Muscle of arm (tissue), 14 donors: Measurements from ENCODE around the gene LRP5. TPM values are rescaled to one million over a fixed set of nuclear protein-coding genes. Genes with fewer than 3 reads are reported as not detected.

Experiments used
- DNase-seq: peaks from one replicate; pipeline ENCODE4 v3.0.0-alpha.2; 2013
- long read RNA-seq, 11 donors: transcript quantifications; one replicate each; lab custom pipeline, GENCODE V29; 2026
- polyA plus RNA-seq, 12 donors: library from polyadenylated mRNA; unstranded; fragments of 120-200 nt; gene quantifications; one replicate each; pipeline ENCODE4 v1.2.1, GENCODE V29; 2013; ENCODE audit not compliant: insufficient read length in 12 of 12

LRP5 gene
- polyA plus RNA-seq: 10 to 100 TPM in 11 of 12 donors, not detected in 1; 33.3 to 88.3 (median 44.0) TPM
- long read RNA-seq, donor 1, full-length matches to known transcripts: 5 of 16 reads
- long read RNA-seq, donor 1, partial matches to known transcripts: 11 of 16 reads
- long read RNA-seq, donor 1, other reads (novel, unspliced or antisense): 0 of 16 reads
- long read RNA-seq, donor 2, full-length matches to known transcripts: 1 of 10 reads
- long read RNA-seq, donor 2, partial matches to known transcripts: 9 of 10 reads
- long read RNA-seq, donor 2, other reads (novel, unspliced or antisense): 0 of 10 reads
- long read RNA-seq, donor 3, full-length matches to known transcripts: 1 of 1 reads
- long read RNA-seq, donor 3, partial matches to known transcripts: 0 of 1 reads
- long read RNA-seq, donor 3, other reads (novel, unspliced or antisense): 0 of 1 reads
- long read RNA-seq, donor 4, full-length matches to known transcripts: 1 of 1 reads
- long read RNA-seq, donor 4, partial matches to known transcripts: 0 of 1 reads
- long read RNA-seq, donor 4, other reads (novel, unspliced or antisense): 0 of 1 reads
- long read RNA-seq, donor 5: 0 reads
- long read RNA-seq, donor 6, full-length matches to known transcripts: 4 of 12 reads
- long read RNA-seq, donor 6, partial matches to known transcripts: 8 of 12 reads
- long read RNA-seq, donor 6, other reads (novel, unspliced or antisense): 0 of 12 reads
- long read RNA-seq, donor 7, full-length matches to known transcripts: 2 of 2 reads
- long read RNA-seq, donor 7, partial matches to known transcripts: 0 of 2 reads
- long read RNA-seq, donor 7, other reads (novel, unspliced or antisense): 0 of 2 reads
- long read RNA-seq, donor 8, full-length matches to known transcripts: 3 of 3 reads
- long read RNA-seq, donor 8, partial matches to known transcripts: 0 of 3 reads
- long read RNA-seq, donor 8, other reads (novel, unspliced or antisense): 0 of 3 reads
- long read RNA-seq, donor 9: 0 reads
- long read RNA-seq, donor 10, full-length matches to known transcripts: 6 of 6 reads
- long read RNA-seq, donor 10, partial matches to known transcripts: 0 of 6 reads
- long read RNA-seq, donor 10, other reads (novel, unspliced or antisense): 0 of 6 reads
- long read RNA-seq, donor 11, partial matches to known transcripts: 0 of 8 reads
- long read RNA-seq, donor 11, other reads (novel, unspliced or antisense): 8 of 8 reads

DNA sequence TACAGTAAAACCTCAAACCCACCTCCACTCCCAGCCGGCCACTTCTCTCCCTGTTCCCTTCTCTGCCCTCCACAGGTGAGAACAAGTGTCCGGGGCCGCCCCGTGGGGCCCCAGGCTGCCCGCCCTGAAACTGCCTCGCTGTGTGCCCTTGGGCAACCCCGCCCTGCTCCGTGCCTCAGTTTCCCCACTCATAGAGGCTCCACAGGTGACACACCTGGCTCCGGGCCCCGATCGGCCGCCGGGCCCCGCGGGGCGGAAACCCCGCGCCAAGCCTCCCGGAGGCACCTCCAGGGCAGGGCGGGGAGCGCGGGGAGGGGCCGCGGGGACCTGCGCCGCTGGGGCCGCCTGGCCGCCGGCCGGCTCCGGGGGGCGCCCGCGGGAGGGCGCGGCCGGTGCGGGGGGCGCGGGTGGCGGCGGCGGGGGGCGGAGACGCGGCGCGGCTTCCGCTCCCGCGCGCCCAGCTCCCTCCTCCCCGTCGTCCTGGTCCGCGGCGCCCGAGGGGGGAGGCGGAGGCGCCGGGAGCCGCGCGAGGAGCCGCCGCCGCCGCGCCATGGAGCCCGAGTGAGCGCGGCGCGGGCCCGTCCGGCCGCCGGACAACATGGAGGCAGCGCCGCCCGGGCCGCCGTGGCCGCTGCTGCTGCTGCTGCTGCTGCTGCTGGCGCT, at the start of gene LRP5:
TSS of gene LRP5 (plus strand) at position 475 of the 663 bp plus-strand sequence. CDS start at position 599, 124 bp downstream.
- no peak for DNase-seq

DNA sequence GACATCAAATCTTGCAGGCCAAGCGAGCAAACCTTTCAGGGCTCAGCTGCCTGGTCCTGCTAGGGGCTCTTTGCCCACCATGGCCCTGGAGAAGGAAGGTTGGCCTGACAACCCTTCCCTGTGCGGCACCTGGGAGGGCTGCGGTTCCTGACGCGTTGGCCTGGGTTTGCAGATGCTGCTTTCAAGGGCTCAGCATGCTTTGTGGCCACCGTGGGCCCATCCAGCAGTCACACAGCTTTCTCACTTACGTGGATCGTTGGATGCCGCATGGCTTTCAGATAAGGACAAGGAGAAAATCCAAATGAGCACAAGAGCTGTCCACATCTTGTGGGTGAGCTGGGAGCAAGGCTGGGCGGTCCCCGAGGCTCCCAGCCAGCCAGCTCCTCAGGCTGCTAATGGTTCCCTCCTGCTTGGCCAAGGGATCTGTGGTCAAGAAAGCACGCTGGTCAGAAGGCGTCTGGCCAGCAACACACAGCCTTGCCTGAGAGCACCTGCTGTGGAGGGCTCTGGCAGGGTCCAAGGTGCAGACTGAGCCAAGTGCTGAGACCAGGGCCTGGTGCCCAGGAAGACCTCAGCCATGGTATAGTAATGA, 48.9 kb upstream of the LRP5 start:
- DNase-seq: no peak

DNA sequence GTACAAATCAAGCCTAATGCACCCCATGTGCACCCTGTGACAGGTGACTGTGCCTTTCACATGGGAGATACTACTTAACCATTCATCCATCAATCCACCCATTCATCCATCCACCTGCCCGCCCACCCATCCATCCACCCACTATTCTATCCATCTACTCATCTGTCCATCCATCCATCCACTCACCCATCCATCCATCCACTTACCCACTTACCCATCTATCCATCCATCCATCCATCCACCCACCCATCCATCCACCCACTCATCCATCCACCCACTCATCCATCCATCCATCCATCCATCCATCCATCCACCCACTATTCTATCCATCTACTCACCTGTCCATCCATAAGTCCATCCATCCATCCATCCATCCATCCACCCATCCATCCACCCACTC, 48.1 kb upstream of the LRP5 start:
- DNase-seq: no peak

DNA sequence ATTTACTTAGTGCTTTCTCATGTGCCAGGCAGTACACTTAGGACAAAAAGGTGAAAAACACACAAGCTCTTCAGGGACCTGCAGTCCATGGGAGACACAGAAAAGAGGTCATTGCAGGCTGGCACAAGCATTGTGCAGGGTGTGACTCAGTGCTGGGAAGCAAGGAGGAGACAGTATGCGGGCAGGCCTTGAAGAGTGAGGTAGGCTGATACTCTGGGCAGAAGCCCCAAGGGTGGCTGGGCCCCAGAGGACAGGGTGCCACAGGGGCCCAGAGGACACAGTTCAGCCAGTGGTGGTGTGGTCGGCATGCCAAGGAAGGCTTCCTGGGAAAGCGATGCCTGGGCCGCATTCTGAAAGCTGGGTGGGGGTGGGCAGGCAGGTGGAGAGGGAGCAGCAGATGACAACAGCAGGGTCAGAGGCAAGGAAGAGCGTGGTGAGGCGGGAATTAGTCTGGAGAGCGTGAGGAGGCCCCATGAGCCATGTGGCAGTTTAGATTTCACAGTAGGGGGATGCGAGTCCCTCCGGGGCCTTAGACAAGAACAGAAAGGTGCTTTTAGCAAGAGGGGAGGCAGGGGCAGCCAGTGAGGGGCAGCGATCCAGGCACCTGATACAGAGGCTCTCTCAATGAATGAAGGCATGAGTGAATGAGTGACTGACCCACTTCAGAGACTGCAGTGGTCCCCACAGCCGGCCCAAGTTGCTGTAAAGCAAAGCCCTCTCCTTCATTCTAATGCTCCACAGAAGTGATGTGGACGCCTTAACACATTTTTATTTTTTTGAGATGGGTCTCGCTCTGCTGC, 47.5 kb upstream of the LRP5 start:
- DNase-seq: no peak

DNA sequence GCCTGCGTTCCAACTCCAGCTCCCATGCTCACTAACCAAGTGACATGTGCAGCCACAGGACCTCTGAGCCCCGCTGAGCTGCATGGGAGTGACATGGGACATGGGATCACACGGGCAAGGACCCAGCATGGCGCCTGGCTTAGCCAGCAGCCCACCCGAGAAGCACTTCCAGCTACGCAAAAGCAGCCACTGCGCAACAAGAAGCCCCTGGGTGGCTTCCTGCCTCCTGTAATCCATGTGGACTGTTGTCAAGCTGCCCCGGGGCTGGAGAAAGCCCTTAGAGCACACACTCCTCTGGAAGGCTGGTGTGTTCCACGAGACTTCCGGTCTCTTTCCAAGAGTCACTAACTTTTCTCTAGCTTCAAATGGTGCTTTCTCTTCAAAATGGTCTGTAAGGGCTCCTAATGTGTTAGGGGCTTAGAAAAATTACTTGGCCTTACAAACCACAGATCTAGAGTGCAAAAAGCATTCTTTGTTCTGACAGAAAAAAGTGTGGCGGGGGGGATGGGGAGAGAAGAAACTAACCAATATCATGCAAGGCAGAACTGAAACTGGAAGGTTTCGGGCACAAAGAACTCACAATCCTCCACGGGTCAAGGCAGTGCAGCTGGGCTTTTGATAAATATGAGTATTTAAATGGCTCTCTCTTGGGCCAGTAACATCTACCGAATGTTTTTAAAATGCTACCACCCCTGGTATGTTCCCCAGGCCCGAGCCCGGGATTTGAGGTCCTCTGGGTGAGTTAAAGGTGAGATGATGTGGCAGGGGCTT, 46.1 kb upstream of the LRP5 start:
- DNase-seq: no peak

DNA sequence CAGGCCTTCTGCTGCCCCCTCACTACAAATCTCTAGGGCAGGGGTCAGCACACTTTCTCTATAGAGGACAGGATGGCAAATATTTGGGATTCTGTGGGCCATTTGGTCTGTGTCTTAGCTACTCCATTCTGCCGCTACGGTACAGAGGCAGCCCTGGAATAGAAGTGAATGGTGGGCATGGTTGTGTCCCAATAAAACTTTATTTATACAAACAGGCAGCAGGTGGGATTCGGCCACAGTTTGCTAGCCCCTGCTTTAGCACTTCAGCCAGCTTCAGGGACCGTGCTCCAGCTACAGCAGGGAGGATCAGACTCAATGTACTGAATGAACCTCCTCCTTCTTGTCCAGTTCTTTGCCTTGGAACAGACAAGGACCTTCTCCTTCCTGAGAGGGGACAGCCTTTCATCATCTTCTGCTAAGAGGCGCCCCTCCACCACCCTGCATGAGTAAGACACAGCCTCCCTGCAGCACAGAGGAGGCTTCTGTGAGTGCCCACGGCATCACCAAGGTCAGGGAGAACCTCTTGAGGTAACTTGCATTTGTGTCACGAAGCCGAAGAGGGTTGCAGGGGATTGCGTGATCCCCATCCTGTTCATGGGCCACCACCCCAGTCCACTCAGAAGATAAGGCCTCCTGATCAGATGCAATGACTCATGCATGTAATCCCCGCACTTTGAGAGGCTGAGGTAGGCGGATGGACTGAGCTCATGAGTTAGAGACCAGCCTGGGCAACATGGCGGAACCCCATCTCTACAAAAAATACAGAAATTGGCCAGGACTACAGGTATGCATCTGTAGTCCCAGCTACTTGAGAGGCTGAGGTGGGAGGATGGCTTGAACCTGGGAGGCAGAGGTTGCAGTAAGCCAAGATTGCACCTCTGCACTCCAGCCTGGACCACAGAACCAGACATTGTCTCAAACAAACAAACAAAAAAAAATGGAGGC, 45.2 kb upstream of the LRP5 start:
- no peak for DNase-seq

DNA sequence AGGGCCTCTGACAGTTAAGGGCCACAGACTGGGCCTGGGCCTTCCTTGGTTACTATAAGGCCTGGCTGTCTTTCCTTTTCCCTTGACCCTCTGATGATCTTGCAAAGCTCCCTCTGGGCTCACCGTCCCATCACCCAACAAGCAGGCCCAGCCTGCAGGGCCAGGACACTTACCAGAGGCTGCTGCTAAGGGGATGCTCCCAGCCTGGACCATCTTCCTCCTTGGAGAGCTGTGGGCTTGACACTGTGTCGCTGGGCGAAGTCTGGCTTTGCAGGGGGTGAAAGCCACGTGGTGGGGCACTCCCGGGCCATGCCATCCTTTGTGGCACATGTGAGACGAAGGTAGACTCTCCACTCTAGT, 44.5 kb upstream of the LRP5 start:
- DNase-seq: no peak

DNA sequence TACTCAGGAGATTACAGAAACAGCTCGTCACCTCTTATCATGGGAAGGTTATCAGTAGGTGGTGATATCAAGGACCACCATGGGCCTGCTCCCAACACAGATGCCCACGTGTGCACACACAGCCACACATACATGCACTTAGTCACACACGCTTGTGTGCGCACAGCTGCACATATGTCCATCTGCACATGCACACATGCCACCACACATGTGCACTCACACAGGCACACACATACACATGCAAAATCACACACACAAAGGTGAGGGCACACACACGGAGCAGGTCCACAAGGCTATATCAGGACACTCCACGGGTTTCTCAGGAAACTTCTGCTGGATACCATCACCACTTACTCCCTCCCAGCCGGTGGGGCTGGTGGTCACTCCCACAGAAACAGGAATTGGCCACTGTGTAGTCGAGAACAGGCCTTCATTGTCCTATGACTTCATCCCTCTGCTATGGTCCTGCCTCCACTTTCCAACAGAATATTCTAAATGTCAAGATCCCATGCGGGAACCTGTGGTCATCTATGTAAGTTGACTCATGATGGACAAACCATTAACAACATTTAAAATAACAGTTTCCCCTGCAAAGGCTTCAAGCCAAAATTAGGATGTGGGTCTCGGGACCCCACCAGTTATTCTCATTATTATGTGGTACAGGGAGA, 42.8 kb upstream of the LRP5 start:
- peak; percentile 20 for DNase-seq

DNA sequence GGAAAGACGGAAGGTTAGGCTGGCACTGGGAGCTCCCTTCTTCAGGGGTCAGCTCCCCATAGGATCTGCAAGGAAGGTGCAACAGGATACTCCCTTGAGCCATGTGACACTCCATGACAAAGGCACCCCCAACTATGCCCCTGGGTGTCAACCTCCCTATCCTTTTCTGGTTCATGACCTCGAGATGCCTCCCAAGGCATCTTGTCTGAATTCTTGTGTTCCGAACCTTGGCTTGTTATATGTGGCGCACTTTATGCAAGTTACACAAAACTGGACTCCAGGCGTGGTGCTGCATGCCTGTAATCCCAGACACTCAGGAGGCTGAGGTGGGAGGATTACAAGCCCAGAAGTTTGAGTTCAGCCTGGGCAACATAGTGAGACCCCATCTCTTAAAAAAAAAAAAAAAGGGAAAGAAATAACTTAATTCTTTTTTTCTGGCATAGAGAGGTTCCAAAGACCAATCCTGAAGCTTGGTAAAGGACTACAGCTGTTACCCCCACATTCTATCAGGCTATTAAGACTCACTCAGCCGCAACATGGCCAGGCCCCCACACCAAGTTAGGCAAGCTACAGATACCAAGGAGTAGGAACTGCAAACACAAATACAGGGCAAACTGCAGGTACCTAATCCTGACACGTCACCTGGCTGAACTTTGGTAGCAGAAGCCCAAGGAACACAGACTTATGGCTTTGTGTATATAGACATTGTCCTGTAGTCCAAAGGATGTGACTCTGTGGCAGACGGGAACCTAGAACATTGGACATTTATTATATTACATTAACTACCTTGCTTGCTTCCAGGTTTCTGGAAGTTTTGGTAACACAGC, 42.0 kb upstream of the LRP5 start:
- DNase-seq: no peak

DNA sequence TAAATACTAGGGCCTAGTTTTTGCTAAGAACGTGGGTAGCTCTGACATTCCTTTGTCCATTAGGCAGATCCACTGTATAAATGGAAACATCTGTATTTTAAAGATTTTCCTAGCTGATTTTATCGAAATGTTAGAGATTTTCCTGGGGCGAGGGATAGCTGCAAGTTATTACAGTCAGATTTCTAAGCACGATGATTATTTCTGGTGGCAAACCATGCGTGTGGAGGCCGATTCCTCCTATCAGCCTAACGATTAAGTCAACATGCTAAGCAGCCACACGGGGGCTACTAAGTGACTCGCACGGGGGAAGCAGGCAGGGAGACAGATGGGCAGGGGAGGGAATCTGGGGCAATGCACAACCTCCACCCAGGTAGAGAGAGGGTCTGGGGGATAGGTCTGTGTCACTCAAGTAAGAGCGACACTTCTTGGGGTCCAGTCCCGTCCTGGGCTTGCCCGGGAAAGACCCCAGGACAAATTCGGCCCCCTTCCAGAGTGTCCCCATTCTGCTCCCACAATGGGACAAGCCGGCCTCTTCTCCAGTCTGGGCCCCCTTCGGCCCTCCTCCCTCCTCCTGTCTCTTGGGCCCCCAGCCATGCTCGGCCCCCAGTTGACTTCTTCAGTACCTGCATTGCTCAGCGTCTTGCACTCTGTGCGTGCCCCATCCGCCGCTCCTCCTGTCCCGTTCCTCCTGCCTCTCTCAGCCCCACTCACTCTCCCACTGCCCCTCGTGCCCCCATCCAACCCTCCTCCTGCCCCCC, 41.2 kb upstream of the LRP5 start:
- DNase-seq: peak; percentile 66

DNA sequence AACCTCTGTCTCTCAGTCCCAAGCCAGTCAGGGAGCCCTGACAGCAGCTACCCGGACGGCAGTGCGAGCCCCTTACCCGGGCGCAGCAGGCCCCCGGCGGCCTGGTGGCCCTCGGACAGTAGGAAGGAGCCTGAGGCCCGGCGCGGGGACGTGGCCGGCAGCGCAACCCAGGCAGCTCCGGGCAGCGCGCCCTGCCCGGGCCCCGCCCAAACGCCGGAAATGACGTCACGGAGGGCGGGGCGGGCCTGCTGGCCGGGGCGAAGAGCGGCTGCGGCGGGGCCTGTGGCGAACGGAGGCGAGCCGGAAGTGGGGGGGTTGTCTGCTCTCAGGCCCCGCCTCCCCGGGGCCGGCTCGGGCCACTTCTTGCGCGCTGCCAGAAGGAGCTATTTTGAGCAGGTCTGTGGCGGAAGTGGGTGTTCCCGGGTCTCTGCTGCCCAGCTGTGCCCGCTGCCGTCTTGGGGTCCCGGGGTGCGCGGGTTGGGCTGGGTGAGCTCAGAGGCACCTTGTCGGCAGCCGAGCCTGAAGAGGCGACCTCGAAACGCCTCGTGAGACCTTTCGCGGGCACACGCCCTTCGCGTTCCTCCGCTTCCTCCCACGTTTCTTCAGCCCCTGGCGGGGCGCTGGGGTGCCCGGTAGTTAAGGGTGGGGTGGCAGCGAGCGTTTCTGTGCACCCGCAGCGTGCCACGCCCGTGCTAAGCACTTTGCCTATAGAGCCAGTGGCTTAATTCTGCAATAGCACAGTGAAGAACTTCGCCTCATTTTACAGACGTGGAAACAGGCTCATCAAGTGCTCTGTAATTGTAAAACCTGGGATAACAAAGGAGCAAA, 40.4 kb upstream of the LRP5 start, which contains the start of gene C11orf24:
TSS of gene C11orf24 (minus strand) at position 193 of the 828 bp plus-strand sequence. CDS start 8,206 bp downstream, outside the sequence.
- peak; percentile 94 for DNase-seq

DNA sequence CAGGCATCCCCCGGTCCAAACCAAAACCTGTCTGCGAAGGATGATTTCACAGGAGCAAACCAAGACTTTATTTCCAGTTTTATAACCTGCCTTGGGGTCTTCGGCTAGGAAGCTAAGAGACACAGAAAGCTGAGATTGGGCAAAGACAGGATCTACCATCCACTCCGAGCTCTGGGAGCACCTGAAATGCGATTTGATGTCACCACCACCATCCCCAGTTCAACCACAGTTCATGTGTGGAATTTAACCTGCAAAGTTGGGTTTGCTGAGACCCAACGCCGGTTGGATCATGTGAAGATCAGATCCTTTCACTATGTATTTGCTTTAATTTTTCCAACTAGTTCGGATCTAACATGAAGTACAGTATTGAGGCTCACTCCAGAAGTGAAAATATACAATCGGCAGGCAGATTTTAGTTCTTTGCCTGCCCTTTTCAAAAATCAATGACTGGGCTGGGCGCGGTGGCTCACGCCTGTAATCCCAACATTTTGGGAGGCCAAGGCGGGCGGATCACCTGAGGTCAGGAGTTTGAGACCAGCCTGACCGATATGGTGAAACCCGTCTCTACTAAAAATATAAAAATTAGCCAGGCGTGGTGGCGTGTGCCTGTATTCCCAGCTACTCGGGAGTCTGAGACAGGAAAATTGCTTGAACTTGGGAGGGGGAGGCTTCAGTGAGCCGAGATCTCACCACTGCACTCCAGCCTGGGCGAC, 39.2 kb upstream of the LRP5 start:
- DNase-seq: no peak

DNA sequence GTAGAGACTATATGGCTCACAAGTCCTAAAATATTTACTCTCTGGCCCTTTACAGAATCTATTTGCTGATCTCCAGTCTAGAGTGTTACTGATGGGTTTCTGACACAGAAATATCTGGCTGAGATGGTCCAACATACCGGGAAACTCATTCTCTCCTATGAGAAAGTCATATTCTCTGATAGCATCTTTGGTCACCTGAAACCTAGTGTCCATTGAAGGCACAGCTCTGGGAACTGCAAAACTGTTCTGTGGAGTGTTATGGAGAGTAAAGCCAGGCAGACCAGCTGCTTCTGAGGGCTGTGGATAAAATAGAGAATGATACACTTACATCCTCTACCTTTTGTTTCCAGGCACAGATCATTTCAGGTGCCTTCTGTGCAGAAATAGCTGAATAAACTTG, 38.1 kb upstream of the LRP5 start:
- DNase-seq: no peak
